ENCODE data around the gene SARDH. TPM values are rescaled to one million over a fixed set of nuclear protein-coding genes. Genes with fewer than 3 reads are reported as not detected.
A peak's percentile ranks its signal among the peaks of the same experiment; 100 is the strongest.

The SARDH gene
- total and polyA plus RNA-seq, 2 of the 13 experiments (the other 11 are each of a cell fraction or from before 2014, with no cell fraction given), result 11.6 to 34.9 TPM

- no peak overlapping the region for H3K4me2 ChIP-seq (ENCODE audit: low read depth, low read length)
- H3K36me3 ChIP-seq (replicated peaks in 1 of 2; ENCODE audit: control insufficient read depth in 1 of 2, insufficient read depth in 2 of 2, low read length in 2 of 2), result no peaks in the 10 kb centered on the region
- WGBS (ENCODE audit: low lambda C conversion rate), result under 1% methylated on average over 6 of the region's 6 CpGs
- TF ChIP-seq ZNF263 (CRISPR knock-in tag; IDR thresholded peaks at IDR 0.05) (peak; percentile 59; the same call in 1 of the 2 replicates), FOSL1 (CRISPR knock-in tag; IDR thresholded peaks at IDR 0.05; ENCODE audit: borderline replicate concordance) (no peak), SNAPC5 (CRISPR knock-in tag; IDR thresholded peaks at IDR 0.05; ENCODE audit: borderline replicate concordance) (no peak)
- no peak overlapping the region for H3K4me3 ChIP-seq (replicated peaks in 1 of 3; ENCODE audit: insufficient read depth in 1 of 3, low read depth in 2 of 3, low read length in 3 of 3)
- no peak overlapping the region for H3K9ac ChIP-seq (ENCODE audit: insufficient read depth, low read depth, low read length)
- H4K20me1 ChIP-seq (ENCODE audit: insufficient read depth, low read length), result peaks cover 6% of the 10 kb centered on the region; the same call in 1 of the 2 replicates
- no peak overlapping the region for H2AFZ ChIP-seq (ENCODE audit: low read length)
- in situ Hi-C loops (cut with HindIII; ENCODE audit: extremely low pct_ligation_motif_present, low pct_unique_long_range_greater_than_20kb), result no loop called here
- peaks cover 28 to 95% of the 10 kb centered on the region in 2 experiments for H3K27me3 ChIP-seq (ENCODE audit: control insufficient read depth in 1 of 2, insufficient read depth in 2 of 2, low read length in 2 of 2)
- no peak overlapping the region for H3K27ac ChIP-seq (ENCODE audit: extremely low read length, insufficient read depth, low read length)
- H3K9me3 ChIP-seq (ENCODE audit: low read length), result no peaks in the 10 kb centered on the region
- FAIRE-seq (no peak), DNase-seq (ENCODE audit: low spot score) (no peak), ATAC-seq (no peak)
- BruUV-seq (replicated peaks), result no TSS peak
- no peaks in the 10 kb centered on the region for H3K4me1 ChIP-seq (ENCODE audit: insufficient read depth, low read length)
- intact Hi-C loops (cut with micrococcal nuclease; ENCODE audit: unreplicated experiment), result no loop called here
- CTCF ChIA-PET (ENCODE audit: low intra/inter-chr PET ratio, low total read pairs), result no interaction called here
- H3K79me2 ChIP-seq (ENCODE audit: insufficient read depth, low read length), result no peaks in the 10 kb centered on the region
- POLR2A ChIA-PET, result no interaction called here
Measured at GRCh38 chr9:133635098-133635497, 103.1 kb downstream of the SARDH start.

GRCh38 chr9:133634081-133634691 lies 104.0 kb downstream of the SARDH start:
- Histone ChIP-seq H3K4me2 (ENCODE audit: low read depth, low read length) (no peak overlapping the region), H3K27me3 (ENCODE audit: control insufficient read depth in 1 of 2, insufficient read depth in 2 of 2, low read length in 2 of 2) (peaks cover 28 to 86% of the 10 kb centered on the region in 2 experiments), H3K4me3 (replicated peaks in 1 of 3; ENCODE audit: insufficient read depth in 1 of 3, low read depth in 2 of 3, low read length in 3 of 3) (no peak overlapping the region), H4K20me1 (ENCODE audit: insufficient read depth, low read length) (peaks cover 6% of the 10 kb centered on the region; the same call in 1 of the 2 replicates), H3K9ac (ENCODE audit: insufficient read depth, low read depth, low read length) (no peak overlapping the region), H2AFZ (ENCODE audit: low read length) (no peak overlapping the region), H3K27ac (ENCODE audit: extremely low read length, insufficient read depth, low read length) (no peak overlapping the region), H3K36me3 (replicated peaks in 1 of 2; ENCODE audit: control insufficient read depth in 1 of 2, insufficient read depth in 2 of 2, low read length in 2 of 2) (no peaks in the 10 kb centered on the region), H3K9me3 (ENCODE audit: low read length) (no peaks in the 10 kb centered on the region), H3K4me1 (ENCODE audit: insufficient read depth, low read length) (no peaks in the 10 kb centered on the region), H3K79me2 (ENCODE audit: insufficient read depth, low read length) (no peaks in the 10 kb centered on the region)
- 21% methylated on average over 11 of the region's 24 CpGs for WGBS (ENCODE audit: low lambda C conversion rate)
- no peak for FAIRE-seq
- no peak for DNase-seq (ENCODE audit: low spot score)
- no peak for ATAC-seq
- no peak for TF ChIP-seq PLSCR1 (CRISPR knock-in tag; IDR thresholded peaks at IDR 0.05; ENCODE audit: borderline replicate concordance)
- TF ChIP-seq ZHX2 (IDR thresholded peaks at IDR 0.05; ENCODE audit: low read depth), result no peak
- no peak for TF ChIP-seq ZHX2 (CRISPR knock-in tag; IDR thresholded peaks at IDR 0.05; ENCODE audit: borderline replicate concordance)
- no peak for TF ChIP-seq THYN1 (CRISPR knock-in tag; IDR thresholded peaks at IDR 0.05; ENCODE audit: borderline replicate concordance, low read depth)
- ChIA-PET CTCF (ENCODE audit: low intra/inter-chr PET ratio, low total read pairs) (no interaction called here), POLR2A (no interaction called here)
- intact Hi-C loops (cut with micrococcal nuclease; ENCODE audit: unreplicated experiment) (no loop called here), in situ Hi-C loops (cut with HindIII; ENCODE audit: extremely low pct_ligation_motif_present, low pct_unique_long_range_greater_than_20kb) (no loop called here)
- no TSS peak for BruUV-seq (replicated peaks)
